ENCODE measurements around the gene MYBPHL.

Gene MYBPHL

GRCh38 chr1:109279615-109280278 lies 27.1 kb downstream of the MYBPHL start:
- no peak for DNase-seq (ENCODE audit: low read depth in 2 of 2)

GRCh38 chr1:109277434-109278204 lies 29.2 kb downstream of the MYBPHL start:
- peak; percentile 26 to 40 for DNase-seq (ENCODE audit: low read depth in 2 of 2)

- no peak for DNase-seq (ENCODE audit: low read depth in 2 of 2)
Observed at GRCh38 chr1:109275706-109276345, 31.0 kb downstream of the MYBPHL start.

GRCh38 chr1:109274533-109275476 lies 32.0 kb downstream of the MYBPHL start:
- DNase-seq (ENCODE audit: low read depth in 2 of 2) = no peak

GRCh38 chr1:109273570-109274288 lies 33.1 kb downstream of the MYBPHL start:
- no peak for DNase-seq (ENCODE audit: low read depth in 2 of 2)

- DNase-seq (ENCODE audit: low read depth in 2 of 2) = no peak
Observed at GRCh38 chr1:109272831-109273547, 33.8 kb downstream of the MYBPHL start.

- no peak for DNase-seq (ENCODE audit: low read depth in 2 of 2)
Observed at GRCh38 chr1:109272021-109272799, 34.6 kb downstream of the MYBPHL start.

GRCh38 chr1:109271458-109271857 lies 35.4 kb downstream of the MYBPHL start:
- no peak for DNase-seq (ENCODE audit: low read depth in 2 of 2)

GRCh38 chr1:109270623-109271317 lies 36.0 kb downstream of the MYBPHL start:
- no peak for DNase-seq (ENCODE audit: low read depth in 2 of 2)

GRCh38 chr1:109269981-109270622 lies 36.7 kb downstream of the MYBPHL start:
- DNase-seq (ENCODE audit: low read depth in 2 of 2) = no peak

- no peak for DNase-seq (ENCODE audit: low read depth in 2 of 2)
Observed at GRCh38 chr1:109269212-109269980, 37.4 kb downstream of the MYBPHL start.

GRCh38 chr1:109268431-109269211 lies 38.2 kb downstream of the MYBPHL start:
- DNase-seq (ENCODE audit: low read depth in 2 of 2) = no peak

GRCh38 chr1:109267743-109268300 lies 39.0 kb downstream of the MYBPHL start:
- no peak for DNase-seq (ENCODE audit: low read depth in 2 of 2)

GRCh38 chr1:109266965-109267364 lies 39.8 kb downstream of the MYBPHL start:
- DNase-seq (ENCODE audit: low read depth in 2 of 2) = no peak

- DNase-seq (ENCODE audit: low read depth in 2 of 2) = no peak
Observed at GRCh38 chr1:109265741-109266330, 41.0 kb downstream of the MYBPHL start.

- DNase-seq (ENCODE audit: low read depth in 2 of 2) = no peak
Observed at GRCh38 chr1:109265016-109265415, 41.8 kb downstream of the MYBPHL start.

Measured in stimulated activated CD8-positive, alpha-beta memory T cell treated with anti-CD3 and anti-CD28 coated beads, Interleukin-2, amount 100 ng/mL, for 1 hour (primary cell).